Endothelial cell (in vitro differentiated cells): ENCODE results near the gene MYBPC1. TPM values are rescaled to one million over a fixed set of nuclear protein-coding genes. Genes with fewer than 3 reads are reported as not detected.

Experiments used
- DNase-seq: peaks from one replicate; pipeline ENCODE4 v3.0.0; 2021; ENCODE audit warnings: low spot score
- H3K27ac Mint-ChIP-seq: one replicate; pipeline ENCODE4 v1.8.0; 2021; ENCODE audit warnings: mixed read lengths, inconsistent platforms; ENCODE audit not compliant: unreplicated experiment
- H3K27me3 Mint-ChIP-seq: one replicate; pipeline ENCODE4 v1.8.0; 2021; ENCODE audit warnings: mild to moderate bottlenecking, moderate library complexity, mixed read lengths, inconsistent platforms; ENCODE audit not compliant: unreplicated experiment
- H3K36me3 Mint-ChIP-seq: one replicate; pipeline ENCODE4 v1.8.0; 2021; ENCODE audit warnings: mild to moderate bottlenecking, low read depth, mixed read lengths, inconsistent platforms; ENCODE audit not compliant: unreplicated experiment
- H3K4me1 Mint-ChIP-seq: one replicate; pipeline ENCODE4 v1.8.0; 2021; ENCODE audit warnings: mild to moderate bottlenecking, mixed read lengths, inconsistent platforms; ENCODE audit not compliant: unreplicated experiment
- H3K4me3 Mint-ChIP-seq: one replicate; pipeline ENCODE4 v1.8.0; 2021; ENCODE audit warnings: mild to moderate bottlenecking, mixed read lengths, inconsistent platforms; ENCODE audit not compliant: unreplicated experiment
- H3K9me3 Mint-ChIP-seq: one replicate; pipeline ENCODE4 v1.8.0; 2021; ENCODE audit warnings: mixed read lengths, inconsistent platforms; ENCODE audit not compliant: unreplicated experiment
- CTCF ChIP-seq: fragments of 200-600 bp; sonication (generic); IDR thresholded peaks from one replicate; pipeline ENCODE4 v1.5.0; 2021; ENCODE audit warnings: antibody characterized with exemption; ENCODE audit not compliant: unreplicated experiment
- total RNA-seq: library from RNA; stranded (reverse); fragmentation: NEBNext Ultra II Directional; extraction: Animal tissue kit (Norgen Biotek cat#: 25700); gene quantifications from one replicate; pipeline ENCODE4 v1.2.1, GENCODE V29; 2021; ENCODE audit not compliant: unreplicated experiment

The MYBPC1 gene
- total RNA-seq, 1 donor from 2014 or later = not detected

- H3K4me3 Mint-ChIP-seq = no peak overlapping the region
- no peaks in the 10 kb centered on the region for H3K36me3 Mint-ChIP-seq
- no peaks in the 10 kb centered on the region for H3K9me3 Mint-ChIP-seq
- TF ChIP-seq CTCF = no peak
- DNase-seq = no peak
- peaks cover 7% of the 10 kb centered on the region for H3K27me3 Mint-ChIP-seq
- no peak overlapping the region for H3K27ac Mint-ChIP-seq
- peaks cover 5% of the 10 kb centered on the region for H3K4me1 Mint-ChIP-seq
Observed at GRCh38 chr12:101700299-101700820, 105.6 kb downstream of the MYBPC1 start.

GRCh38 chr12:101703487-101703886 is 108.7 kb downstream of the MYBPC1 start:
- no peaks in the 10 kb centered on the region for H3K9me3 Mint-ChIP-seq
- no peak for TF ChIP-seq CTCF
- no peak overlapping the region for H3K27ac Mint-ChIP-seq
- no peaks in the 10 kb centered on the region for H3K4me1 Mint-ChIP-seq
- no peak overlapping the region for H3K4me3 Mint-ChIP-seq
- no peak for DNase-seq
- peaks cover under 1% of the 10 kb centered on the region for H3K27me3 Mint-ChIP-seq
- H3K36me3 Mint-ChIP-seq = no peaks in the 10 kb centered on the region

GRCh38 chr12:101706403-101706802 is 111.6 kb downstream of the MYBPC1 start:
- Mint-ChIP-seq H3K4me3 (no peak overlapping the region), H3K27me3 (no peaks in the 10 kb centered on the region), H3K36me3 (no peaks in the 10 kb centered on the region), H3K9me3 (no peaks in the 10 kb centered on the region), H3K27ac (no peak overlapping the region), H3K4me1 (peaks cover 4% of the 10 kb centered on the region)
- no peak for DNase-seq
- no peak for TF ChIP-seq CTCF

- no peak for DNase-seq
- Mint-ChIP-seq H3K9me3 (no peaks in the 10 kb centered on the region), H3K4me3 (no peak overlapping the region), H3K27ac (no peak overlapping the region), H3K36me3 (no peaks in the 10 kb centered on the region), H3K27me3 (no peaks in the 10 kb centered on the region), H3K4me1 (peaks cover 4% of the 10 kb centered on the region)
- TF ChIP-seq CTCF = no peak
Observed at GRCh38 chr12:101707131-101707782, 112.5 kb downstream of the MYBPC1 start.

GRCh38 chr12:101710288-101710687 is 115.5 kb downstream of the MYBPC1 start:
- Mint-ChIP-seq H3K4me3 (no peak overlapping the region), H3K27ac (no peak overlapping the region), H3K9me3 (no peaks in the 10 kb centered on the region), H3K4me1 (peaks cover 4% of the 10 kb centered on the region), H3K27me3 (no peaks in the 10 kb centered on the region), H3K36me3 (no peaks in the 10 kb centered on the region)
- no peak for TF ChIP-seq CTCF
- DNase-seq = no peak
